ENCODE measurements around the gene NAA50. TPM values are rescaled to one million over a fixed set of nuclear protein-coding genes. Genes with fewer than 3 reads are reported as not detected.

The NAA50 gene
- 99.2 and 110 TPM in 2 replicates for total RNA-seq
- long read RNA-seq, full-length matches to known transcripts: 350 of 379 reads
- long read RNA-seq, partial matches to known transcripts: 6 of 379 reads
- long read RNA-seq, other reads (novel, unspliced or antisense): 23 of 379 reads

GRCh38 chr3:113745756-113746547, at the start of gene NAA50:
Gene NAA50 (minus strand): TSS chr3:113746249. CDS start chr3:113745949, 300 bp downstream.
- Mint-ChIP-seq H3K4me1 (ENCODE audit: low read depth) (peaks cover 38% of the 10 kb centered on the region), H3K4me3 (ENCODE audit: low read depth) (peak within 1 kb of the TSS; percentile 97), H3K36me3 (ENCODE audit: insufficient read depth) (no peaks in the 10 kb centered on the region), H3K9me3 (ENCODE audit: low read depth) (no peaks in the 10 kb centered on the region), H3K27ac (peak within 1 kb of the TSS; percentile 100), H3K27me3 (no peaks in the 10 kb centered on the region)
- TF ChIP-seq, protein P1, sequence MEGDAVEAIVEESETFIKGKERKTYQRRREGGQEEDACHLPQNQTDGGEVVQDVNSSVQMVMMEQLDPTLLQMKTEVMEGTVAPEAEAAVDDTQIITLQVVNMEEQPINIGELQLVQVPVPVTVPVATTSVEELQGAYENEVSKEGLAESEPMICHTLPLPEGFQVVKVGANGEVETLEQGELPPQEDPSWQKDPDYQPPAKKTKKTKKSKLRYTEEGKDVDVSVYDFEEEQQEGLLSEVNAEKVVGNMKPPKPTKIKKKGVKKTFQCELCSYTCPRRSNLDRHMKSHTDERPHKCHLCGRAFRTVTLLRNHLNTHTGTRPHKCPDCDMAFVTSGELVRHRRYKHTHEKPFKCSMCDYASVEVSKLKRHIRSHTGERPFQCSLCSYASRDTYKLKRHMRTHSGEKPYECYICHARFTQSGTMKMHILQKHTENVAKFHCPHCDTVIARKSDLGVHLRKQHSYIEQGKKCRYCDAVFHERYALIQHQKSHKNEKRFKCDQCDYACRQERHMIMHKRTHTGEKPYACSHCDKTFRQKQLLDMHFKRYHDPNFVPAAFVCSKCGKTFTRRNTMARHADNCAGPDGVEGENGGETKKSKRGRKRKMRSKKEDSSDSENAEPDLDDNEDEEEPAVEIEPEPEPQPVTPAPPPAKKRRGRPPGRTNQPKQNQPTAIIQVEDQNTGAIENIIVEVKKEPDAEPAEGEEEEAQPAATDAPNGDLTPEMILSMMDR (IDR thresholded peaks at IDR 0.05; ENCODE audit: unreplicated experiment): peak; percentile 1
- DNase-seq (ENCODE audit: low spot score, unreplicated experiment): peak; percentile 89

DNA sequence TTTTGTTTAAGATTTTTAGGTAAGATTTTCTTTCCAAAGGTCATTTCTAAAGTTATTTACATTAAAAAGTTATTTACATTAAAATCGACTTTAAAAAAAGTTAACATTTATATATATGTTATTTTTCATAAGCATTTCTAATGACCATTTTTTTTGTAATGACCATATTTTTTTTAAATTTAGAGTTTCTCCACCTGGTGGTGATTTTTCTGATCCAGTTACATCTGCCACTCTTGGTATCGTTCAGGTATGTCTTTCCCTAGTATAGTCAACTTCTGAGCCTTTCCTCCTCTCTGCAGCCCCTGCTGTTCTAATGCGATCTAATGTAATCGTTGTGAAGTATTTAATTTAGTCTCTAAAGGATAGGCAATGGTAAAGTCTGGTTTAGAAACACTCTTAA, 49.6 kb upstream of the NAA50 start:
- Mint-ChIP-seq H3K9me3 (ENCODE audit: low read depth) (no peaks in the 10 kb centered on the region), H3K4me3 (ENCODE audit: low read depth) (no peak overlapping the region), H3K27ac (no peak overlapping the region), H3K27me3 (no peaks in the 10 kb centered on the region), H3K36me3 (ENCODE audit: insufficient read depth) (peaks cover 11% of the 10 kb centered on the region), H3K4me1 (ENCODE audit: low read depth) (no peaks in the 10 kb centered on the region)
- no peak for DNase-seq (ENCODE audit: low spot score, unreplicated experiment)
- TF ChIP-seq, protein P1 (IDR thresholded peaks at IDR 0.05; ENCODE audit: unreplicated experiment): no peak

- DNase-seq (ENCODE audit: low spot score, unreplicated experiment): no peak
Measured at GRCh38 chr3:113794526-113794925, 48.5 kb upstream of the NAA50 start.

GRCh38 chr3:113791381-113791780, 45.3 kb upstream of the NAA50 start:
- DNase-seq (ENCODE audit: low spot score, unreplicated experiment): no peak
- H3K4me1 Mint-ChIP-seq (ENCODE audit: low read depth): no peaks in the 10 kb centered on the region
- no peaks in the 10 kb centered on the region for H3K9me3 Mint-ChIP-seq (ENCODE audit: low read depth)
- H3K27me3 Mint-ChIP-seq: no peaks in the 10 kb centered on the region
- H3K27ac Mint-ChIP-seq: no peak overlapping the region
- no peak overlapping the region for H3K4me3 Mint-ChIP-seq (ENCODE audit: low read depth)
- TF ChIP-seq, protein P1 (IDR thresholded peaks at IDR 0.05; ENCODE audit: unreplicated experiment): no peak
- H3K36me3 Mint-ChIP-seq (ENCODE audit: insufficient read depth): peaks cover 13% of the 10 kb centered on the region

More at GRCh38 chr3:113794526-113794925, 48.5 kb upstream of the NAA50 start:
- Mint-ChIP-seq H3K4me1 (ENCODE audit: low read depth) (no peaks in the 10 kb centered on the region), H3K27ac (no peak overlapping the region), H3K4me3 (ENCODE audit: low read depth) (no peak overlapping the region), H3K36me3 (ENCODE audit: insufficient read depth) (peaks cover 8% of the 10 kb centered on the region), H3K27me3 (no peaks in the 10 kb centered on the region), H3K9me3 (ENCODE audit: low read depth) (no peaks in the 10 kb centered on the region)
- TF ChIP-seq, protein P1 (IDR thresholded peaks at IDR 0.05; ENCODE audit: unreplicated experiment): no peak

- H3K4me3 Mint-ChIP-seq (ENCODE audit: low read depth): no peak overlapping the region
- TF ChIP-seq, protein P1 (IDR thresholded peaks at IDR 0.05; ENCODE audit: unreplicated experiment): no peak
- no peak for DNase-seq (ENCODE audit: low spot score, unreplicated experiment)
- no peaks in the 10 kb centered on the region for H3K9me3 Mint-ChIP-seq (ENCODE audit: low read depth)
- H3K36me3 Mint-ChIP-seq (ENCODE audit: insufficient read depth): peaks cover 8% of the 10 kb centered on the region
- H3K4me1 Mint-ChIP-seq (ENCODE audit: low read depth): no peaks in the 10 kb centered on the region
- peak overlapping the region; percentile 79 for H3K27ac Mint-ChIP-seq
- no peaks in the 10 kb centered on the region for H3K27me3 Mint-ChIP-seq
Measured at GRCh38 chr3:113783980-113784379, 37.9 kb upstream of the NAA50 start.
